NCI-H1105 (cell line): ENCODE results near the gene SDE2.
"Not testable (repeated sequence)": the region's sequence is repeated elsewhere in the genome, so short reads cannot be mapped to it uniquely, and the experiment has no call there.

Experiments used
- DNase-seq: peaks from one replicate; lab custom pipeline; 2025; lab: John Stamatoyannopoulos, UW

Gene SDE2

DNA sequence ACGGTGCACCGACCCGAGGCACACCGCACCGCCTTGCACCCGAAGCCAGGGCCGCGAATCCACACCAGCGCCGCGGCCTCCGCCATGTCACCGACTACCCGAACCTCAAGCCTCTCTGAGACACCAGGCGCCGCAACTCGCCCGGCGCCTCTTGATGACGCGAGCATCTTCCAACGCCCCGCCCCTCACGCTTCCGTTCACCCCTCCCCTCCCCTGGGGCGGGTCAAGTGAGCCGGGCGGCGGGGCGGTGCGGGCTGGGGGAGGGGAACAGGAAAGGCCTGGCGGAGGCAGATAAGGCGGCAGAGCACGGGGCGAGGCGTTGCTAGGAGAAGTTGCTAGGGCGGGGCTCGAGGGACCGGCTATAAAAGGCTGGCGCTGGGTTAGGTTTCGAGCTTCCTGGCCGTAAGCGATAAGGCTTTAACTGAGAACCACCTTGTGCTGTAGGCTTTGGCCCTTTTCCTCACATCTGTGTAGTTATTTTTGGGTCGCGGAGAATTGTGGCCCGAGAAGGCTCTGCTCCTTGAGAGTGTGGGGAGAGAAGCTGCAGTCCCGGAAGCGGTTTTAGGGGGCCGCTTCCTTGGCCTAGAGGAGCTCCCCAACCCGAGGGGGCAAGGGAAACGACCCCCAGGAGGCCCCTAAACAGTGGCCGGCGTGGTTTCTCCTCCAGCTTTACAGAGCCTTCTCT is at the start of gene SDE2:
SDE2 (minus strand) TSS at position 117 of the 685 bp plus-strand sequence; CDS start at position 86, 31 bp downstream.
- peak; percentile 94 for DNase-seq

DNA sequence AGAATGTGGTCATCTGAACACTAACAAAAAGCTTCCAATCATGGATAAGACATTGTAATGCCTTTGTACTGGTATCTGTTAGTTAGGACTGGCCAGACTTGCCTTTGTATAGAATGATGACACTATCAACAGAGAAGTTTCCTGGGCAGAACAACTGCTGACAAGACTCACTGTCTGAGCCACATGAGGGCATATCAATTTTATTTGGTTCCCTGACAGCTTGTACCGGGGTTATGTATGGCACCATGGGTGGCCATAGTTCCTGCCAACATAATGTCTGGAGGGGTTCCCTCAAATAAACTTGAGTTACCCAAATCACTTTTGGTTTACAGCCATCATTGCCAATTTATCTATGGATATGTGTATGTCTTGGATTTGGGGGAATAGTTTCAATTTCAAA is 49.7 kb upstream of the SDE2 start:
- DNase-seq = no peak

DNA sequence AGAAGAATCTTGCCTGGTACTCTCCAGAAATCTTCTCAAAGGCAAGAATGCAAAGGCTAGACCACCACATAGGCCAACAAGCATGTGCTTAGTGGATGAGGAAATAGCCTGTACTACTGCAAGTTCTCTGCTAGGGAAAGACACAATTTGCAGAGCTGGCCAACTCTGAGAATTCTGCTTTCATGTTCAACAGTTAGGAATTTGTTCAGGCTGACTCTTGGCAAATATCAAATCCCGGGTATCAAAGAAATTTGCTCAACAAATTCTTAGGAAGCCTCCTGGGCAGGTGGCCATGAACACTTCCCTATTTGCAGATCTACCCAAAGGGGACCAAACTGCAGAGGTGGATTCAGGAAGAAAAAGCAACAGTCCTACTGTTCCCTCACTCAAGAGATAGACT is 48.4 kb upstream of the SDE2 start:
- no peak for DNase-seq

DNA sequence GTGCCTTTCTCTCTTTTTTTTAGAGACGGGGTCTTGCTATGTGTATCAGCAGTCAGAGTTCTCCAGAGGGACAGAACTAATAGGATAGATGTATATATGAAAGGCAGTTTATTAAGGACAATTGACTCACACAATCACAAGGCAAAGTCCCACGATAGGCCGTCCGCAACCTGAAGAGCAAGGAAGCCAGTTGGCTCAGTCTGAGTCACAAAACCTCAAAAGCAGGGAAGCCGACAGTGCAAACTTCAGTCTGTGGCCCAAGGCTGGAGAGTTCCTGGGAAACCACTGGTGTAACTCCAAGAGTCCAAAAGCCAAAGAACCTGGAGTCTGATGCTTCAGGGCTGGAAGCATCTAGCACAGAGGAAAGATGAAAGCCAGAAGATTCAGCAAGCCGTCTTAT is 47.1 kb upstream of the SDE2 start:
- DNase-seq = no peak

DNA sequence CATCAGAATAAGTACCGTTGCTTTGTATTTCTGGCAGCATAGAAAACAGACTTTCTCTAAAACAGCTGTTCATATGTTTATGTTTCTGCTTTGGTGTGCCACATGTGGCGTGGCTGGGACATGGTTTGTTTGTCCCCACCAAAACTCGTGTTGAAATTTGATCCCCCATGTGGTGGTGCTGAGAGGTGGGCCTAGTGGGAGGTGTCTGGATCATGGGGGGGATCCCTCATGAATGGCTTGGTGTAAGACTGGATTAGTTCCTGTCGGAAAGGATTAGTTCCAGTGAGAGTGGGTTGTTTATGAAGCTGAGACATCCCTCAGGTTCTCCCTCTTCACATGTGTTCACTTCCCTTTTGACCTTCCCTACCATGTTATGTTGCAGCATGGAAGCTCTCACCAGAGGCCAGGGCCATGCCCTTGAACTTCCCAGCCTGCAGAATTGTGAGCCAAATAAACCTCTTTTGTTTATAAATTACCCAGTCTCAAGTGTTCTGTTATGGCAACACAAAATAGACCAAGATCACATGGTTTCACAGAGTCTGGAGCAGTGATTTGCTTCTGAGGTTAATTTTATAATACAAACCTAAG is 45.5 kb upstream of the SDE2 start:
- DNase-seq = no peak

DNA sequence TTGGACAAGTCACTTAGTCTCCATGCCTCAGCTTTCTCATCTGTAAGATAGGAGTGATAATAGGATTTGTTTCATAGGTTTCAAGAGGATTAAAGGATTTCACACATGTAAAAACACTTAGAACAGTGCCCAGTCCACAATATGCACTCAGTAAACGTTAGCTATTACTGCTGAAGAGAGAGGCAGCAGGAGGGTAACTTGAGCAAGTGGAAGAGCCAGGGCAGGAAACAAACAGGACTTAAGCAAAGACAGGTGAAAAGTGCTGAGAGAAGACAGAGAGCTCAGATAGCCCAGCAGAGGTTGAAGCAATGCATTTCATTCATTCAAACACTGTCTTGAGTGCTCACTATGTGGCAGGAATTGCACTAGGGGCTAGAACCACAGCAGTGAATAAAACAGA is 42.3 kb upstream of the SDE2 start:
- DNase-seq = no peak

DNA sequence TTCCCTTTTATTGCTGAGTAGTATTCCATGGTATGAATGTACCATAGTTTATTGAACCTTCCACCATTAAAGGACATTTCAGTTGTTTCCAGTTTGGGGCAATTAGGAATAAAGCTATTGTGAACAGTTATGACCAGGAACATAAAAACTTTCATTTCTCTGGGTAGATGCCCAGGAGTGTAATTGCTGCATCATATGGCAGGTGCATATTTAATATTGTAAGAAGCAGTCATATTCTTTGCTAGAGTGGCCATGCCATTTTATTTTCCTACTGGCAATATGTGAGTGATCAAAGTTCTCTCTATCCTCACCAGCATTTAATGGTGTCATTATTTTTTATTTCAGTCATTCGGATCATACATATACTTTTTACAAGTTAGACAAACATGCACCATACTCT is 39.5 kb upstream of the SDE2 start:
- DNase-seq = no peak

DNA sequence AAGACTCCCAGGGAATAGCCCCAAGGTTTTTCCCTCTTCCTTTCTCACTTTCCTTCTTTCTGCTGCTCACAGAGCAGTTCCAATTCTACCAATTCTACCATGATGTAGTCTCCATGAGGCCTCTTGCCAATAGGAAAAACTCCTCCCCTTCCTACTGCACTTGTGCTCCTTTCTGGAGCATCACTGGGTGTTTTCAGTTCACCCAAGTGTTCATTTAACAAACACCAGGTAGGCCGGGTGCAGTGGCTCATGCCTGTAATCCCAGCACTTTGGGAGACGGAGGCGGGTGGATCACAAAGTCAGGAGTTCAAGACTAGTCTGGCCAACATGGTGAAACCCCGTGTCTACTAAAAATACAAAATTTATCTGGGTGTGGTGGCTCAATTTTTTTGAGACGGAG is 36.8 kb upstream of the SDE2 start:
- DNase-seq = no peak

DNA sequence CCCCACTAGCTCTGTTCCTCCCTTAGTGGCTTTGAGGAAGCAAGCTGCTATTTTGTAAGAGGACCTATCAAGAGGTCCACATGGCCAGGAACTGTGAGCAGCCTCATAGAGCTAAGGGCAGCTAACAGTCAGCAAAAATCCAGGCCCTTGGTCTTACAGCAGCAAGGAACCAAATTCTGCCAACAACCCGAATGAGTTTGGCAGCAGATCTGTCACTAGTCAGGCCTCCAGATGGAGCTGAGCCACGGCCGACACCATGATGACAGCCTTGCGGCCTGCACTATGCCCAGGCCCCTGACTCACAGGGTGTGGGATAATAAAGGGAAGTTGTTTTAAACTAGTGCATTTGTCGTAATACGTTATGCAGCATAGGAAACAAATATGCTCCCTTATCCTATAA is 35.3 kb upstream of the SDE2 start:
- DNase-seq = no peak

DNA sequence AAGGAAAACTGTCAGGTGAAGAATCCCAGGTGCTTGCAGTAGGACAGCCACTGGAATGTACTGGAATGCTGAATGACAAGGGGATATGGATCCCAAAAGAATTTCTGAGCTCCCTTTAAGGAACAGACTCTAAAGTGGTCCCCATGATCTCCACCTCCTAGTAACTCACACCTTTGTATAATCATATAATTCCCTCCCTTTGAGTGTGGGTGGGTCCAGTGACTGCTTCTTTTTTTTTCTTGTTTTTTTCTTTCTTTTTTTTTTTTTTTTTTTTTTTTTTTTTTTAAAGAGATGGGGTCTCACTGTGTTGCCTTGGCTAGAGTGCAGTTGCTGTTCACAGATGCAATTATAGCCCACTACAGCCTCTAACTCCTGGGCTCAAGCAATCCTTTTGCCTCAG is 34.8 kb upstream of the SDE2 start:
- no peak for DNase-seq

DNA sequence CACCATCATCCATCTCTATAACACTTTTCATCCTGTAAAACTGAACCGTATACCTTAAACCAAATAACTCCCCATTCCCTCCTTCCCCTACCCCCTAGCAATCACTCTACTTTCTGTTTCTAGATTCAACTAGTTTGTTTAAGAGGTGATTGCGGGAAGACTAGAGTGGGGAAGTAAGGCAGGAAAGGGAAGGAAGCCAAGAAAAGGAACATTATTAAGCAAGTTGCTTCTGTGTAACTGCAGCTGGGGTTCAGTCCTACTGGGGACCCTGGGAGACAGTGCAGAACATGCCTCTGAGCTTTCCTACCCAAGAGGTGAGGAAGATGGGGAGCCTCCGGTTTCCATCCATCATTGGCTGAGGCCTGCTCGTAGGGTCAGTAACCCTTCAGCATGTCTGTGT is 34.4 kb upstream of the SDE2 start:
- DNase-seq = no peak

DNA sequence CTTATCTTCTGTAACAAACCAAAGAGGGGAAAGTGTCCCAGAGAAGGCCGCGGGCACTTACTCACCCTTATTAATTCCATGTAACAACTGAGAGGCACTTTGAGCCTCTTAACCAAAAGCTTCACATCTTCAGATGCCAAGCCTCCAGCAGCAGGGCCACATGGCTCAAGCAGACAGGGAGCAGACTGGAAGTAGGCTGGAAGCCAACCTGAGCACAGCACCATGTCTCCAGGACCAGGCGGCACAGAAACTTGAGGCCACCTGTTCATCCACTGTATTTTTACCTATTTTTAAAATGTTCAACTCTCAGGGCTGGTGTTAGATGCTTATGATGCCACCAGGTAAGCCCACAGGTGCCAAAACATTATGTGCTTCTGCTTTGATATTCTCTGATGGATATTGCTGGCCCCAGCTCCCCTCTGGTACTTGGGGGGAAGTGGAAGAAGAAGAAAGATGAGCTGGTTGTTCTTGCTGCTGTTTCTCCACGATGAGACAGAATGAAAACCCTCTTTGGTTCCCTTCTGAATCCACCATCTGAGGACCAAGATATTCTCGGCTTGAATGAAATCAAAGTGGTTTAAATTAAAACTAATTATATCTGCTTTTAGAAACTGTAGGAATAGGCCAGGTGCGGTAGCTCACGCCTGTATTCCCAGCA is 30.6 kb upstream of the SDE2 start:
- DNase-seq = no peak

DNA sequence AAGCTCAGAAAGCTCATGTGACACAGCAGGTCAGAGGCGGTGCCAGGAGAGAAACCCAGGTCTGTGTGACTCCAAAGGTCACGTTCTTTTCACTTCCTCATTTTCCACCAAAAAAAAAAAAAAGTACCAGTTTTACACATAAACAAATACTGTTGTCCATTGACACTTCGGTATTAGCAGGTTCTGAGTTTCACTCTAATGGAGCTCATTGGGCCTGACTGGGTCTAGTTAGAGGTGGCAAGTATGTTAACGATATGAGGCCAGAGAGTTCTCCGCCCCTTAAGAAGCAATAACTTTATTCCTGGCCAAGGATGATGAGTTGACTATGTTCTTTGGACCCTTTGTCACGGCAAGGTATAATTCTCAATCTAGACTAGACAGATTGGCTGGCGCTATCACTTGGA is 30.0 kb upstream of the SDE2 start:
- DNase-seq = no peak

DNA sequence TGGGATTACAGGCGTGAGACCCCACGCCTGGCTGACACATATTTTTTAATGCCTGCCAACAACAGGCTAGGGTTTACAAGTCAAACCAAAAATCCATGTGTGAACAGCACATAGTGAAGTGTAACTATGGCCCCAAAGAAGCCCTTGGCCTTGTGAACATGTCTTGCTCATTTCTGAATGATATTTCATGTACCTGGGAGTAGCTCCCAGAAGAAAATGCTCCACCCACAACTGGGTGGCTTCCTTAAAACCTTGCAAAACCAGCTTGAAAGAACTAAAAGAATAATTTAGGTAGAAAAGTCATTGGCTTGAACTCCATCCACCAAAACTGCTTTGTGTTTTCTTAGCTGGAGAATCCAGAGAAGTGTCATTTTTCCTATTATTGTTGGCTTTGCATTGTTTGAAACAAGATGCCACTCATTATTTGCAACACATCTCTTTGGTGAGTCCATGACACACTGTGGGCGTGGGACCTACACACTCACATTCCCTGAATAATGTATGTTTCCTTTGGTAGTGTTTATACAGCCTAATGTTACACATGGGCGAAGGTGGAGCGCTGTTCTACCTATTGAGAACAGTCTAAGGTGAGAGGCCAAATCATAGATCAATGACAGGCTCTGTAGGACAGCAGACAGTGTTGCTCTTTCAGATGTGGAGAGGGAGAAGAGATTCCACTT is 28.5 kb upstream of the SDE2 start:
- DNase-seq = no peak

DNA sequence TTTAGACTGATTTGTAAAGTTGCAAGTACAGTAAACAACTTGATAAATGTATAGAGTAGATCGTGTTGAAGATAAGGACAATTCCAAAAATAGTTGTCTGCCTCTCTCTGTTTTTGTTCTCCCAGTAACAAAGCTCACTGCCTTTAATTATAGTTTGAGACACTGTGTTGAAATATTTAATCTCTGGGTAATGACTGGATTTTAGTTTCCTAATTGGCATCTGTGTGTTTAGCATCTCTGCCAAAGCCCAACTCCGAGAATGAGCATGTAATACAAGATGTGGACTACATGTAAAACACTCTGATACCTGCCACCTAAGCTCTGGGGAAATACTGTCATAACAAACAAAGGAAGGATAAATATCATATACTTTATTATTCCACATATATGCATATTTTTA is 27.7 kb upstream of the SDE2 start:
- DNase-seq = no peak

DNA sequence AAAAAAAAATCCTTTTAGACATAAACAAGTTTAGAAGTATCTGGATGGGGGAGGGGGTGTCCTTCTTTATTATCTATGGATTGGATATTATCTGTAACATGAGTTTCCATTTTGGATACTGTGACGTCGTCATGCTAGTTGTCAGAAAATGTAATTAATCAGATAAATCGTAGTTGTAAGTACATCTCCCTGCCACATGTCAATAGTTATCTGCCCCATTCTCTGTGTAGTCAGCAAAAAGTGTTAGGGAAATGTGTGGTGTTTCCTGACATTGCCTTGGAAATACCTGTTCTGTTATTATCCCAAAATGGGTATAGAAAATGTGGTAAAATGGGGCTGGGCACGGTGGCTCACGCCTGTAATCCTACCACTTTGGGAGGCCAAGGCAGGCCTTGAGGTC is 24.6 kb upstream of the SDE2 start:
- DNase-seq = no peak

DNA sequence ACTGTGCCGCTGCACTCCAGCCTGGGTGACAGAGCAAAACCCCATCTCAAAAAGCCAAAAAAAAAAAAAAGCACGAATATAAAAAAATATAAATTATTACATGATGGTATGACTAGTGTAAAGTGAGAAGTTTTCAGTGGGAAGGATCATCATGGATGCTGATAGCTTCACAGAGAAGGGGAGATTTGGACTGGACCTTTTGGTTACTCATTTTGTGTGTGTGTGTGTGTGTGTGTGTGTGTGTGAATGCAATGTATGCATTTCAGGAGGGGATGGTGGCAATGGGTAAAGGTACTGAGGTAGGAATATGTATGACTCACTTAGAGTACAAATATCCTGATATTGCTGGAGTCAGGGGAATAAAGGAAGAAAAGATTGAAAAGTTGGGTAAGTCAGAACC is 22.7 kb upstream of the SDE2 start:
- no peak for DNase-seq

DNA sequence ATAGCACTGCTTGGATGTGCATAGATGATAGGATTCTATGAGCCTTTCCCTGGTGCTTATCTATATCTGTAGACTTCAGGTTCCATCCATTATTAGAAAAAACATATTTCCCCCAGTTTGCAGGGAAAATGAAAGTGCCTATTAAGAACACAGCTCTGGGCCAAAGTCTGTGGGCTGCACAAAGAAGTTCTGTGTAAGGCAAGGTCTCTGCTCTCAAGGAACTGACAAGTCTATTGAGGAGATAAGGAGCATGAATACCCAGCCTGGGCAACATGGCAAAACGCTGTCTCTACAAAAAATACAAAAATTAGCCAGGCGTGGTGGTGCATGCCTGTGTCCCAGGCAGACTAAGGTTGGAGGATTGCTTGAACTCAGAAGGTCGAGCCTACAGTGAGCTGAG is 22.3 kb upstream of the SDE2 start:
- no peak for DNase-seq

DNA sequence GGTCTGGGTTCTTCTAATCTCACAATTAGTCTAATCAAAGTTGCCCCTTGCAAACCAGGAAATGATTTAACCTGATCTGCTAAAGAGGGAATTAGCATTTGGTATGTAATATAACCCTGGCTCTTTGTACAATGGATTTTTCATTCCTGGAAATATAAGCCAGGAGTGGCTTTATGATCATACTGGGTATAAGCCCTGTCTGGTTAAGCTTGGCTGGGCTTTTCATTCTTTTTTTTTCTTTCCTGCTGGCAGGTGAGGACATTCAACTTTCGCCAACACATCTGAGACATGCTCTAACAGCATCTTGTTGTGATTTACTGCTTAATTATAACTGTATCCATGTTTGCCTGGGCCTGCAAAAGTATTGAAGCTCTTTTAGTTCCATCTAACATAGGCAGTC is 20.4 kb upstream of the SDE2 start:
- DNase-seq = peak; percentile 62

DNA sequence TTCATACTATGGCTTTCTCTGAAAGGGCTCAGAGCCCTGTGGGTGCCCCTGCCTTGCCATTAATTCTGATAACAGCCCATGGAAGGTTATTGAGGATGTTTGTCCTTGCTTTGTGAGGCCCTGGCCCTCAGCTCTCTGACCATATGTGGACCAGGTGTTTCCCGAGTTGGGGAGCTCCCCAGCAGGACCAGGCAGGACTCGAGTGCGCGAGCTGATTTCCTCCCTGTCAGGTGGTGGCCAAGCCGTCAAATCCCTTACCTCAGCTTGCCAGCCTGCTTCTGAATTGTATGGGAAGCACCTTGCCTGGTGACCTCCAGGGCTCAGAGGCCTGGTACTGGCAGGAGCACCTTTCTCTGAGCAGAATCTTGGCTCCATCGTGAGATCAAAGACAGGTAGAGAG is 17.9 kb upstream of the SDE2 start:
- DNase-seq = no peak

DNA sequence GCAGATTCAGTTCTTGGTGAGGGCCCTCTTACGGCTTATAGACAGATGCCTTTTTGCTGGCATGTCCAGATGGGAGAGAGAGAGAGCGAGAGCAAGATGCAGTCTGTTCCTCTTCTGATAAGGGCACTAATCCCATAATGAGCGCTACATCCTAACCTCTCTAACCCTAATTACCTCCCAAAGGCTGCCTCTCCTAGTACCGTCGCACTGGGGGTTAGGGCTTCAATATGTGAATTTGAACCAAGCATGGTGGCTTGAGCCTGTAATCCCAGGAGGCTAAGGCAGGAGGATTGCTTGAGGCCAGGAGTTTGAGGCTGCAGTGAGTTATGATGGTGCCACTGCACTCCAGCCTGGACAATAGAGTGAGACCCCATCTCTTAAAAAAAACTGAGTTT is 10.5 kb upstream of the SDE2 start:
- DNase-seq = no peak

DNA sequence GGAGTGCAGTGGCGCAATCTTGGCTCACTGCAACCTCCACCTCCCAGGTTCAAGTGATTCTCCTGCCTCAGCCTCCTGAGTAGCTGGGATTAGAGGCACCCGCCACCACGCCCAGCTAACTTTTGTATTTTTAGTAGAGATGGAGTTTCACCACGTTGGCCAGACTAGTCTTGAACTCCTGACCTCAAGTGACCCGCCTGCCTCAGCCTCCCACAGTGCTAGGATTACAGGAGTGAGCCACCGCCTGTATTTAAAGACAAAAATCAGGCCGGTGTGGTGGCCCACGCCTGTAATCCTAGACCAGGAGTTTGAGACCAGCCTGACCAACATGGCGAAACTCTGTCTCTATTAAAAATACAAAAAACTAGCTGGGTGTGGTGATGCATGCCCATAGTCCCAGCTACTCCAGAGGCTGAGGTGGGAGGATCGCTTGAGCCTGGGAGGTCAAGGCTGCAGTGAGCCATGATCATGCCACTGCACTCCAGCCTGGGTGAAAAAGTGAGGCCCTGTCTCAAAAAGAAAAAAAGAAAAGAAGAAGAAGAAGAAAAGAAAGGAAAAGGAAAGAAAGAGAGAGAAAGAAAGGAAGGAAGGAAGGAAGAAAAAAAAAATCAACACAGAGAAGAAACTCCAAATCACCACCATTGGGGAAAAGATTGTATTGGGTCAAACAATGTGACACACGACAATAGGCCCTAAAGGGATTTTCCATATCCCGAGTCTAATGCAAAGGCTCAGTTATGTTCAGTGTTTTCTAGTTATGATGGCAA is 8.2 kb upstream of the SDE2 start:
- not testable (repeated sequence) for DNase-seq
